ENCODE results near the gene CCDC146.

DNA sequence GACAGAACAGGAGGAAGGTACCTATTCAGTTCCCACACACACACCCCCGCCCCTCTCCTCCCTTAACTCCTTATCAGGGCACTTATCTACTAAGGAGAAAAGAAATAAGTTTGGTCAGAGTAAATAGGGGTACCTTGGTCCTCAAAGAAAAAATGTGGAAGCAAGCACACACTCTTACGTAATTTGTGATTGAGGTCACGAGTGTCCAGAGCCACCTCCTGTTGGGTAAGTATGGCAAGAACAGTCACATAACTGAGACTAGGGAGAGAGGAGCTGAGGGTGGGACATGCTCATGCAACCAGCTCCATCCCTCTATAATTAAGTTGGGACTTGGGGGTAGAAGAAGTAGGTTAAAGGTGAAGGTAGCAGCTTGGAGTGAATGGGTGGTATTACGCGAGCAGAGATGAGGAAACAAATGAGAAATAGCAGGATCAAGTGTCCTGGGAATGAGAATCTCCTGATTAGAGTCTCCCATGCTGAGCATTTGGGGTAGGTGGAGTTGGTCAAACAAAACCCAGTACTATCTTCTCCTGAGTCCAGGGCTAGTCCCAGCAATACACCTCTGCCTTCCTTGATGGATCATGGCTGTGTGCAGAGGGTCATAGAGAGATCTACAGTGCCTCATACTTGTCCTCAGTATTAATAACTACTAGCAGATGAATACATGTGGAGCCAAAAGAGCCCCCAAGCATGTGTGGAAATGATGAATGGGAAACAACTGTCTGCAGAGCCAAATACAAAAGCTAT, 216.6 kb downstream of the CCDC146 start:
- no peak for TF ChIP-seq CTCF (IDR thresholded peaks at IDR 0.05)
- no peak for TF ChIP-seq POLR2A (IDR thresholded peaks at IDR 0.05)

Measured in vagina (tissue), 2 donors.